GM18520 (cell line): ENCODE data around the gene CCDC171.
"Not testable (repeated sequence)": the region's sequence is repeated elsewhere in the genome, so short reads cannot be mapped to it uniquely, and the experiment has no call there.

ENCODE experiments used
- ATAC-seq: cut with Tn5 transposase; IDR thresholded peaks from one replicate; pipeline ENCODE4 v1.9.1; 2021; ENCODE audit not compliant: unreplicated experiment

The CCDC171 gene

GRCh38 chr9:15552636-15553527 lies at the start of gene CCDC171:
Gene CCDC171 (plus strand): TSS chr9:15553043. CDS start chr9:15564089, 11,046 bp downstream.
- peak; percentile 71 for ATAC-seq

- no peak for ATAC-seq
These were observed 46.9 kb upstream of the CCDC171 start for GRCh38 chr9:15505921-15506320.

GRCh38 chr9:15509931-15510788 lies 42.7 kb upstream of the CCDC171 start:
- peak; percentile 27 for ATAC-seq

- ATAC-seq, result peak; percentile 64
These were observed 41.9 kb upstream of the CCDC171 start, which contains the start of gene PSIP1 for GRCh38 chr9:15510789-15511575. Gene PSIP1 (minus strand): TSS chr9:15510970. CDS start chr9:15510188, 782 bp downstream.

GRCh38 chr9:15512204-15512603 lies 40.6 kb upstream of the CCDC171 start:
- no peak for ATAC-seq

GRCh38 chr9:15512889-15513288 lies 40.0 kb upstream of the CCDC171 start:
- ATAC-seq, result no peak

- ATAC-seq, result no peak
These were observed 39.5 kb upstream of the CCDC171 start for GRCh38 chr9:15513335-15513734.

- ATAC-seq, result no peak
These were observed 33.0 kb upstream of the CCDC171 start for GRCh38 chr9:15519831-15520230.

- no peak for ATAC-seq
These were observed 31.6 kb upstream of the CCDC171 start for GRCh38 chr9:15521254-15521653.

GRCh38 chr9:15522130-15522755 lies 30.6 kb upstream of the CCDC171 start:
- no peak for ATAC-seq

GRCh38 chr9:15524845-15525455 lies 27.9 kb upstream of the CCDC171 start:
- ATAC-seq, result no peak

- no peak for ATAC-seq
These were observed 26.9 kb upstream of the CCDC171 start for GRCh38 chr9:15525958-15526357.

GRCh38 chr9:15527035-15527434 lies 25.8 kb upstream of the CCDC171 start:
- ATAC-seq, result not testable (repeated sequence)

- peak; percentile 88 for ATAC-seq
These were observed 23.1 kb upstream of the CCDC171 start for GRCh38 chr9:15529566-15530324.

GRCh38 chr9:15531380-15531779 lies 21.5 kb upstream of the CCDC171 start:
- ATAC-seq, result no peak

- ATAC-seq, result no peak
These were observed 11.0 kb upstream of the CCDC171 start for GRCh38 chr9:15541872-15542271.

GRCh38 chr9:15542624-15543023 lies 10.2 kb upstream of the CCDC171 start:
- no peak for ATAC-seq

- no peak for ATAC-seq
These were observed 9.6 kb upstream of the CCDC171 start for GRCh38 chr9:15543047-15543813.
